ENCODE results near the gene STAC3. TPM values are rescaled to one million over a fixed set of nuclear protein-coding genes. Genes with fewer than 3 reads are reported as not detected.

Gene STAC3
- total RNA-seq, 1 experiment from 2014 or later: 3.3 TPM

DNA sequence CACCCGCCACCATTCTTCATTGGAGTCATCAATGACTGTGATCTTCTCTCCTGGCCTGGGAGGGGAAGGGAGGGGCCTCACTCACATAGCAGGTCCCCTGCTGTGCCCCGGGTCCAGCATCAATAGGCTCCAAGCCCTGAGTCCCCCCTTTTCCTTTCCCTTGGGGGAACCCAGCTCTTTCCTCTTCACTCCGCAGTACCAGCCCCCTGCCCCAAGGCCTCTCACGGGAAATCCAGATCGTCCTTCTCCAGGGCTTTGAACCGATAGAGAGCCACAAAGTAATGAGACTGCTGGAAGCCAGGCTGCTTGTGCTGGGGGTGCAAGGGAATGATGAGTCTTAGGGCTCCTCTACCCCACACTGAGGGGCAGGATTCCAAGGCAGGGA lies 6.7 kb downstream of the STAC3 start (continued):
- TF ChIP-seq, protein P1, sequence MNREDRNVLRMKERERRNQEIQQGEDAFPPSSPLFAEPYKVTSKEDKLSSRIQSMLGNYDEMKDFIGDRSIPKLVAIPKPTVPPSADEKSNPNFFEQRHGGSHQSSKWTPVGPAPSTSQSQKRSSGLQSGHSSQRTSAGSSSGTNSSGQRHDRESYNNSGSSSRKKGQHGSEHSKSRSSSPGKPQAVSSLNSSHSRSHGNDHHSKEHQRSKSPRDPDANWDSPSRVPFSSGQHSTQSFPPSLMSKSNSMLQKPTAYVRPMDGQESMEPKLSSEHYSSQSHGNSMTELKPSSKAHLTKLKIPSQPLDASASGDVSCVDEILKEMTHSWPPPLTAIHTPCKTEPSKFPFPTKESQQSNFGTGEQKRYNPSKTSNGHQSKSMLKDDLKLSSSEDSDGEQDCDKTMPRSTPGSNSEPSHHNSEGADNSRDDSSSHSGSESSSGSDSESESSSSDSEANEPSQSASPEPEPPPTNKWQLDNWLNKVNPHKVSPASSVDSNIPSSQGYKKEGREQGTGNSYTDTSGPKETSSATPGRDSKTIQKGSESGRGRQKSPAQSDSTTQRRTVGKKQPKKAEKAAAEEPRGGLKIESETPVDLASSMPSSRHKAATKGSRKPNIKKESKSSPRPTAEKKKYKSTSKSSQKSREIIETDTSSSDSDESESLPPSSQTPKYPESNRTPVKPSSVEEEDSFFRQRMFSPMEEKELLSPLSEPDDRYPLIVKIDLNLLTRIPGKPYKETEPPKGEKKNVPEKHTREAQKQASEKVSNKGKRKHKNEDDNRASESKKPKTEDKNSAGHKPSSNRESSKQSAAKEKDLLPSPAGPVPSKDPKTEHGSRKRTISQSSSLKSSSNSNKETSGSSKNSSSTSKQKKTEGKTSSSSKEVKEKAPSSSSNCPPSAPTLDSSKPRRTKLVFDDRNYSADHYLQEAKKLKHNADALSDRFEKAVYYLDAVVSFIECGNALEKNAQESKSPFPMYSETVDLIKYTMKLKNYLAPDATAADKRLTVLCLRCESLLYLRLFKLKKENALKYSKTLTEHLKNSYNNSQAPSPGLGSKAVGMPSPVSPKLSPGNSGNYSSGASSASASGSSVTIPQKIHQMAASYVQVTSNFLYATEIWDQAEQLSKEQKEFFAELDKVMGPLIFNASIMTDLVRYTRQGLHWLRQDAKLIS (CRISPR knock-in tag; IDR thresholded peaks at IDR 0.05; ENCODE audit: borderline replicate concordance): no peak

DNA sequence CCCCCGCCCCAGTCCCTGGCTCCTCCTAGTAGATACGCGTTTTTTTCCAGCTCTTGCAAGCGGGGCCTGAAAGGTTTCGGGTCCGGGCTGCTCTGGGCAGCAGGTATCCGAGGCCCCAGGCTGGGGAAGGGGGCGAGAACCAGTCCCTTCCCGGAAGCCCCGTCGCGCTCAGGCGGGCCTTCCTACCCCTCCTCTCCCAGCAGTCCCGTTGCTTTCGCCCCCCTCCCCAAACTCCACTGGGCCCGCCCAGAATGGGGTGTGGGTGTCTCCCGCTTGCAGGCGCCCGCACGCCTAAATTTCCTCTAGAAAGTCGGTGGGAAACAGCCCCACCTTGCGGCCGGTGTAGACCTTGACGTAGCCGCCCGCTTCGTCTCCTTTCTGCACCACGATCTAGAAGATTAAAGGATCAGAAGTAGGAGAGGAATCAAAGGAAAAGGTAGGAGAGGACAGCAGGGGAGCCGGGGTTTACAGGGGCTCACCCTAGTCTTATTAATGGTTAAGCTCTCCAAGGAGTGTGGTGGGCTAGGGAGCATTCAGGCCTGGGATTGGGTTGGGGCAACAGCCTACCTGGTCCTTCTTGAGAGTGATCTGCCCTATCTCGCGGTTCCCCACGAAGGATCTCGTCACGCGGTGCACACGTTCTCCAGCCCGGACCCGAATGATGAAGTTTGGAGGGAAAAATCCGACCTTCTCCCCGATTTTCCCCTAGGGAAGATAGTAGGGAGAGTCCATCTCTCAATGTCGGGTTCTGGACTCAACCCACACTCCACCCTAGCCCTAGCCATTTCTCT lies 7.3 kb downstream of the STAC3 start:
- ChIA-PET CTCF (interaction anchor here (0.6 to 18.5 kb wide), 50 partner anchors 8 to 1235 kb away, joined by 3 to 660 read pairs (median 6); partner anchors contain the start of genes GLI1, INHBC, INHBE and LRP1), POLR2A (interaction anchor here (0.6 to 9.7 kb wide), 7 partner anchors 14 to 218 kb away, joined by 3 to 97 read pairs (median 7); partner anchors contain the start of genes NXPH4 and SHMT2)
- peak; percentile 8 for ATAC-seq

More for the DNA sequence above, 7.3 kb downstream of the STAC3 start:
- no peaks in the 10 kb centered on the region for H3K36me3 Mint-ChIP-seq
- H3K4me3 Mint-ChIP-seq: peak overlapping the region; percentile 83
- peak; percentile 94 for DNase-seq (ENCODE audit: low spot score)
- no peak for TF ChIP-seq JUN (CRISPR knock-in tag; IDR thresholded peaks at IDR 0.05)
- TF ChIP-seq, protein P2, sequence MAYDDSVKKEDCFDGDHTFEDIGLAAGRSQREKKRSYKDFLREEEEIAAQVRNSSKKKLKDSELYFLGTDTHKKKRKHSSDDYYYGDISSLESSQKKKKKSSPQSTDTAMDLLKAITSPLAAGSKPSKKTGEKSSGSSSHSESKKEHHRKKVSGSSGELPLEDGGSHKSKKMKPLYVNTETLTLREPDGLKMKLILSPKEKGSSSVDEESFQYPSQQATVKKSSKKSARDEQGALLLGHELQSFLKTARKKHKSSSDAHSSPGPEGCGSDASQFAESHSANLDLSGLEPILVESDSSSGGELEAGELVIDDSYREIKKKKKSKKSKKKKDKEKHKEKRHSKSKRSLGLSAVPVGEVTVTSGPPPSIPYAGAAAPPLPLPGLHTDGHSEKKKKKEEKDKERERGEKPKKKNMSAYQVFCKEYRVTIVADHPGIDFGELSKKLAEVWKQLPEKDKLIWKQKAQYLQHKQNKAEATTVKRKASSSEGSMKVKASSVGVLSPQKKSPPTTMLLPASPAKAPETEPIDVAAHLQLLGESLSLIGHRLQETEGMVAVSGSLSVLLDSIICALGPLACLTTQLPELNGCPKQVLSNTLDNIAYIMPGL (CRISPR knock-in tag; IDR thresholded peaks at IDR 0.05): peak; percentile 5; the same call in 1 of the 2 replicates
- no peak for TF ChIP-seq KAT7 (CRISPR knock-in tag; IDR thresholded peaks at IDR 0.05; ENCODE audit: borderline replicate concordance)
- TF ChIP-seq NFE2L1 (CRISPR knock-in tag; IDR thresholded peaks at IDR 0.05): no peak
- no peak for TF ChIP-seq EMX1 (CRISPR knock-in tag; IDR thresholded peaks at IDR 0.05)
- peak; percentile 82 for TF ChIP-seq SP1 (CRISPR knock-in tag; conservative IDR thresholded peaks at IDR 0.05)
- no peak for TF ChIP-seq NR3C1 (CRISPR knock-in tag; conservative IDR thresholded peaks at IDR 0.05; ENCODE audit: low read depth)
- no peak for TF ChIP-seq NFATC4 (CRISPR knock-in tag; IDR thresholded peaks at IDR 0.05)
- TF ChIP-seq NFYB (CRISPR knock-in tag; conservative IDR thresholded peaks at IDR 0.05; ENCODE audit: low read depth): no peak
- TF ChIP-seq TP53 (CRISPR knock-in tag; IDR thresholded peaks at IDR 0.05): no peak
- peak; percentile 55; the same call in 1 of the 2 replicates for TF ChIP-seq CTCF (IDR thresholded peaks at IDR 0.05)
- TF ChIP-seq STAT6 (CRISPR knock-in tag; conservative IDR thresholded peaks at IDR 0.05; ENCODE audit: low read depth): no peak
- no peak for TF ChIP-seq ZBTB43 (CRISPR knock-in tag; IDR thresholded peaks at IDR 0.05)
- TF ChIP-seq, protein P3, sequence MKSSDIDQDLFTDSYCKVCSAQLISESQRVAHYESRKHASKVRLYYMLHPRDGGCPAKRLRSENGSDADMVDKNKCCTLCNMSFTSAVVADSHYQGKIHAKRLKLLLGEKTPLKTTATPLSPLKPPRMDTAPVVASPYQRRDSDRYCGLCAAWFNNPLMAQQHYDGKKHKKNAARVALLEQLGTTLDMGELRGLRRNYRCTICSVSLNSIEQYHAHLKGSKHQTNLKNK (CRISPR knock-in tag; IDR thresholded peaks at IDR 0.05): no peak
- TF ChIP-seq, protein P4, sequence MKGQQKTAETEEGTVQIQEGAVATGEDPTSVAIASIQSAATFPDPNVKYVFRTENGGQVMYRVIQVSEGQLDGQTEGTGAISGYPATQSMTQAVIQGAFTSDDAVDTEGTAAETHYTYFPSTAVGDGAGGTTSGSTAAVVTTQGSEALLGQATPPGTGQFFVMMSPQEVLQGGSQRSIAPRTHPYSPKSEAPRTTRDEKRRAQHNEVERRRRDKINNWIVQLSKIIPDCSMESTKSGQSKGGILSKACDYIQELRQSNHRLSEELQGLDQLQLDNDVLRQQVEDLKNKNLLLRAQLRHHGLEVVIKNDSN (CRISPR knock-in tag; IDR thresholded peaks at IDR 0.05): no peak
- TF ChIP-seq ETV6 (CRISPR knock-in tag; IDR thresholded peaks at IDR 0.05): 0 out of 2 replicates have a peak, but pooled peaks have one; percentile 28
- peaks cover 66% of the 10 kb centered on the region for H3K4me1 Mint-ChIP-seq
- peaks cover 56% of the 10 kb centered on the region for H3K27me3 Mint-ChIP-seq (ENCODE audit: low read depth)
- no peaks in the 10 kb centered on the region for H3K9me3 Mint-ChIP-seq
- no peak overlapping the region for H3K27ac Mint-ChIP-seq
